K562 (cell line): ENCODE data around the gene PTK6. TPM values are rescaled to one million over a fixed set of nuclear protein-coding genes. Genes with fewer than 3 reads are reported as not detected.

Experiments used
- CXXC5 ChIP-seq: fragments of 250-450 bp; sonication (Bioruptor Pico); IDR thresholded peaks from 2 replicates; pipeline ENCODE4 v1.8.0; 2022; ENCODE audit warnings: inconsistent platforms, mild to moderate bottlenecking, moderate library complexity
- E2F8 ChIP-seq: fragments of 450-650 bp; IDR thresholded peaks from 2 replicates; pipeline ENCODE4 v1.7.1; 2018; ENCODE audit warnings: mild to moderate bottlenecking, low read depth; ENCODE audit not compliant: partially characterized antibody
- HMGXB4 ChIP-seq: sonication (generic); formaldehyde crosslinking; IDR thresholded peaks from 2 replicates; pipeline ENCODE4 v1.8.1; 2023; ENCODE audit warnings: mild to moderate bottlenecking, missing genetic modification reagents
- JUND ChIP-seq, 2 experiments: IDR thresholded peaks; 2 replicates in 1 of 2; 3 replicates in 1 of 2; pipeline ENCODE4 v1.6.1; 2011; ENCODE audit warnings: borderline replicate concordance in 2 of 2, low read depth in 2 of 2, low read length in 2 of 2, improper control_type of control experiment in 1 of 2, missing biosample characterization in 1 of 2, missing genetic modification characterization in 1 of 2, missing genetic modification reagents in 1 of 2
- NFIC ChIP-seq: fragments of 450-650 bp; IDR thresholded peaks from 2 replicates; pipeline ENCODE4 v1.6.1; 2017; ENCODE audit warnings: mild to moderate bottlenecking, inconsistent platforms
- NRF1 ChIP-seq, 2 experiments: fragments of 450-650 bp; IDR thresholded peaks in 1 of 2; conservative IDR thresholded peaks in 1 of 2; 2 replicates each; pipeline ENCODE4 v1.6.1; 2014; ENCODE audit warnings: mild to moderate bottlenecking in 2 of 2
- POLR2A ChIP-seq: fragments of 450-650 bp; conservative IDR thresholded peaks from 2 replicates; pipeline ENCODE4 v1.6.1; 2016
- RBM34 ChIP-seq: fragments of 200-400 bp; formaldehyde crosslinking; IDR thresholded peaks from 2 replicates; pipeline ENCODE4 v1.6.1; 2018; ENCODE audit warnings: low read length, borderline replicate concordance; ENCODE audit not compliant: insufficient read depth
- RHOXF2B ChIP-seq: fragments of 250-450 bp; sonication (Bioruptor Pico); conservative IDR thresholded peaks from 2 replicates; pipeline ENCODE4 v1.5.1; 2021
- SMAD4 ChIP-seq: fragments of 250-450 bp; sonication (Bioruptor Pico); conservative IDR thresholded peaks from 2 replicates; pipeline ENCODE4 v1.8.0; 2021; ENCODE audit warnings: inconsistent platforms, mild to moderate bottlenecking, moderate library complexity
- SMARCC2 ChIP-seq: fragments of 450-650 bp; IDR thresholded peaks from 2 replicates; pipeline ENCODE4 v1.6.1; 2017; ENCODE audit warnings: antibody characterized with exemption, moderate library complexity, mild to moderate bottlenecking, low read depth
- SOX6 ChIP-seq: fragments of 450-650 bp; IDR thresholded peaks from 2 replicates; pipeline ENCODE4 v1.6.1; 2014; ENCODE audit warnings: mild to moderate bottlenecking
- SREBF2 ChIP-seq: sonication (generic); formaldehyde crosslinking; IDR thresholded peaks from 2 replicates; pipeline ENCODE4 v1.4.0; 2020; ENCODE audit warnings: mild to moderate bottlenecking, missing genetic modification reagents
- ZBTB43 ChIP-seq: sonication (generic); formaldehyde crosslinking; IDR thresholded peaks from 2 replicates; pipeline ENCODE4 v1.8.0; 2023; ENCODE audit warnings: mild to moderate bottlenecking, missing genetic modification reagents
- ZNF384 ChIP-seq: IDR thresholded peaks from 2 replicates; pipeline ENCODE4 v1.6.1; 2012; ENCODE audit warnings: low read depth, low read length, improper control_type of control experiment
- ZNF609 ChIP-seq: sonication (generic); formaldehyde crosslinking; IDR thresholded peaks from 2 replicates; pipeline ENCODE4 v1.8.1; 2023; ENCODE audit warnings: missing genetic modification reagents, mild to moderate bottlenecking, borderline replicate concordance
- polyA plus RNA-seq, 8 experiments: library from polyadenylated mRNA; depleted of rRNA in 4 of 8; stranded (reverse) in 5 of 8; unstranded in 3 of 8; fragments of >200 nt; fragmentation: Nextera tagmentation in 2 of 8; fragmentation: Illumina TruSeq in 1 of 8; extraction: Ambion mirVana in 2 of 8; extraction: Trizol in 1 of 8; gene quantifications; 2 replicates each; pipeline versions ENCODE4 v1.2.1 to v1.2.3, GENCODE V29; 2011 to 2014; ENCODE audit warnings: inconsistent platforms in 1 of 8, missing spikeins in 1 of 8
- total RNA-seq, 7 experiments: library from RNA; depleted of rRNA in 6 of 7; stranded (reverse); fragments of >200 nt in 6 of 7; fragmentation: Illumina TruSeq in 2 of 7; extraction: Trizol in 2 of 7; gene quantifications; 2 replicates each; pipeline versions ENCODE4 v1.2.1 to v1.2.3, GENCODE V29; 2011 to 2021; ENCODE audit warnings: low replicate concordance in 1 of 7

Gene PTK6
- total and polyA plus RNA-seq, 9 of the 15 experiments (the other 6 are each of a cell fraction or from before 2014, with no cell fraction given) = 0.07 TPM; not detected in 8

DNA sequence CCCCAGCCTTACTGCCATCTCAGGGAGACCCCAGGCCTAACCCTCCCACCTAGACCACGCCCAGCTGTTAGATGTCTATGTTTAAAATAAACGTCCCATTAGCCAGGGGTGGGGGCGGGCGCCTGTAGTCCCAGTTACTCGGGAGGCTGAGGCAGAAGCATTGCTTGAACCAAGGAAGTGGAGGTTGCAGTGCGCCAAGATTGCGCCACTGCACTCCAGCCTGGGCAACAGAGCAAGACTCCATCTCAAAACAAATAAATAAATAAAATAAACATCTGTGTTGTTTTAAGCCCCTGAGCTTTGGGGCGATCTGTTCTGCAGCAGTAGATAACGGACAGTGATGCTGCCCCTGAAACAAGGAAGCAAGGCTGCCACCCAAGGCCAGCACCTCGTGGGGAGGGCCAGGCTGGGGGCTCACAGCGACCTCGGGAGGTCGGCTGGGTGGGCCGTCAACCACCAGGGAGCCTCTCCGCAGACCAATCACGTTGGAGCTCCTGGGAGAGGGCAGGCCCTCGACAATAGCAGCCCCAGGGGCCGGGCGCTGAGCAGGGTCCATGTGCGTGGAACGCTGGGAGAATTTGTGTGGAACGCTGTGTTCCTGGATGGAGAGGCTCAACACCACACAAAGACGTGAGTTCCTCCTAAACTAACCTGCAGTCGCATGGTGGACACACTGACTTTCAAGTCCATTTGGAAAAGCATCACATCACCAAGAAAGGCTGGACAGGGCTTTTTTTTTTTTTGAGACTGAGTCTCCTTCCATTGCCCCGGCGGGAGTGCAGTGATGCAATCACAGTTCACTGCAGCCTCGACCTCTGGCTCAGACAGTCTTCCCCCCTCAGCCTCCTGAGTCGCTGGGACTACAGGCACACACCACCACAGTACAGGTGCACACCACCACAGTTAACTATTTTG, 37.9 kb upstream of the PTK6 start (continued):
- TF ChIP-seq ZNF609 (CRISPR knock-in tag) (no peak), JUND (IDR thresholded peaks at IDR 0.05; ENCODE audit: borderline replicate concordance, low read depth, low read length) (0 out of 2 replicates have a peak, but pooled peaks have one; percentile 19), JUND (tag; IDR thresholded peaks at IDR 0.05; ENCODE audit: borderline replicate concordance, low read depth, low read length) (no peak), ZNF384 (peak; percentile 85), NRF1 (conservative IDR thresholded peaks at IDR 0.05 in 1 of 2, IDR thresholded peaks at IDR 0.05 in 1 of 2) (0 out of 4 replicates have a peak, but pooled peaks of 1 of the 2 experiments have one; percentile 9), SMAD4 (CRISPR knock-in tag) (peak; percentile 37; the same call in 1 of the 2 replicates), POLR2A (no peak), RHOXF2B (no peak), RBM34 (no peak), SOX6 (no peak), E2F8 (no peak), HMGXB4 (no peak), CXXC5 (CRISPR knock-in tag) (no peak), SREBF2 (CRISPR knock-in tag) (no peak), NFIC (no peak), SMARCC2 (no peak), ZBTB43 (CRISPR knock-in tag) (no peak)
